ENCODE measurements around the gene OR1Q1. TPM values are rescaled to one million over a fixed set of nuclear protein-coding genes. Genes with fewer than 3 reads are reported as not detected.
A peak's percentile ranks its signal among the peaks of the same experiment; 100 is the strongest.

Gene OR1Q1
- total and polyA plus RNA-seq, 9 of the 15 experiments (the other 6 are each of a cell fraction or from before 2014, with no cell fraction given) = not detected

DNA sequence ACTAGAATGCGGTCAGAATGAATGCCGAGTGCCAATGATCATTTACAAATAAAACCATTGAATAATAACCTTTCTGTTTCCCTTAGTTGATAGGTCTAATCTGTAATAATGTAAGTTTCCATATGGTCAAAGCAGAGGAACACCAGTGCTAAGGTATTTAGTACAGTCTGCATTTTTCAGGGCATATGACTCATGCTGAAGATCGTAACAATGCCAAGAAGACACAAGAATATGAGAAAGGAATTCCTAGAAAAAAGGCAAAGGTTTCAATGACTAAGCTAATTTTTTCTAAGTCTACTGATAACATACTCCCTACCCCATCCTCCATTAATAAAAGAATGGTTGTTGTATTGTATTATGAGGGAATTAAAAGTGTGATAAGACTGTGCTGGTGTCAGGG is 34.2 kb upstream of the OR1Q1 start (continued):
- TF ChIP-seq NR1H2 (CRISPR knock-in tag; IDR thresholded peaks at IDR 0.05) (no peak), SREBF1 (IDR thresholded peaks at IDR 0.05; ENCODE audit: borderline replicate concordance, low read depth, low read length) (no peak), ZNF146 (CRISPR knock-in tag; IDR thresholded peaks at IDR 0.05; ENCODE audit: unreplicated experiment) (no peak), NRF1 (conservative IDR thresholded peaks at IDR 0.05 in 1 of 2, IDR thresholded peaks at IDR 0.05 in 1 of 2) (no peak), SMARCA4 (IDR thresholded peaks at IDR 0.05) (peak; percentile 88), CCNT2 (IDR thresholded peaks at IDR 0.05; ENCODE audit: borderline replicate concordance, extremely low read depth, insufficient read length, low read depth, low read length) (no peak), NFIC (IDR thresholded peaks at IDR 0.05) (peak; percentile 43; the same call in 1 of the 2 replicates), ZNF316 (IDR thresholded peaks at IDR 0.05) (peak; percentile 96), XRCC4 (IDR thresholded peaks at IDR 0.05; ENCODE audit: extremely low read depth, insufficient read depth, insufficient read length) (no peak), FOXA1 (IDR thresholded peaks at IDR 0.05; ENCODE audit: borderline replicate concordance) (no peak), ZNF3 (CRISPR knock-in tag; IDR thresholded peaks at IDR 0.05) (no peak), ZNF766 (CRISPR knock-in tag; conservative IDR thresholded peaks at IDR 0.05) (no peak), ZNF644 (tag; IDR thresholded peaks at IDR 0.05; ENCODE audit: low read depth) (no peak), HMG20B (CRISPR knock-in tag; IDR thresholded peaks at IDR 0.05) (no peak)
- TF ChIP-seq, protein P1, sequence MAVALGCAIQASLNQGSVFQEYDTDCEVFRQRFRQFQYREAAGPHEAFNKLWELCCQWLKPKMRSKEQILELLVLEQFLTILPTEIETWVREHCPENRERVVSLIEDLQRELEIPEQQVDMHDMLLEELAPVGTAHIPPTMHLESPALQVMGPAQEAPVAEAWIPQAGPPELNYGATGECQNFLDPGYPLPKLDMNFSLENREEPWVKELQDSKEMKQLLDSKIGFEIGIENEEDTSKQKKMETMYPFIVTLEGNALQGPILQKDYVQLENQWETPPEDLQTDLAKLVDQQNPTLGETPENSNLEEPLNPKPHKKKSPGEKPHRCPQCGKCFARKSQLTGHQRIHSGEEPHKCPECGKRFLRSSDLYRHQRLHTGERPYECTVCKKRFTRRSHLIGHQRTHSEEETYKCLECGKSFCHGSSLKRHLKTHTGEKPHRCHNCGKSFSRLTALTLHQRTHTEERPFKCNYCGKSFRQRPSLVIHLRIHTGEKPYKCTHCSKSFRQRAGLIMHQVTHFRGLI (CRISPR knock-in tag; IDR thresholded peaks at IDR 0.05) = no peak
- TF ChIP-seq, protein P2, sequence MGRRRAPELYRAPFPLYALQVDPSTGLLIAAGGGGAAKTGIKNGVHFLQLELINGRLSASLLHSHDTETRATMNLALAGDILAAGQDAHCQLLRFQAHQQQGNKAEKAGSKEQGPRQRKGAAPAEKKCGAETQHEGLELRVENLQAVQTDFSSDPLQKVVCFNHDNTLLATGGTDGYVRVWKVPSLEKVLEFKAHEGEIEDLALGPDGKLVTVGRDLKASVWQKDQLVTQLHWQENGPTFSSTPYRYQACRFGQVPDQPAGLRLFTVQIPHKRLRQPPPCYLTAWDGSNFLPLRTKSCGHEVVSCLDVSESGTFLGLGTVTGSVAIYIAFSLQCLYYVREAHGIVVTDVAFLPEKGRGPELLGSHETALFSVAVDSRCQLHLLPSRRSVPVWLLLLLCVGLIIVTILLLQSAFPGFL (CRISPR knock-in tag; IDR thresholded peaks at IDR 0.05) = no peak
- TF ChIP-seq, protein P3, sequence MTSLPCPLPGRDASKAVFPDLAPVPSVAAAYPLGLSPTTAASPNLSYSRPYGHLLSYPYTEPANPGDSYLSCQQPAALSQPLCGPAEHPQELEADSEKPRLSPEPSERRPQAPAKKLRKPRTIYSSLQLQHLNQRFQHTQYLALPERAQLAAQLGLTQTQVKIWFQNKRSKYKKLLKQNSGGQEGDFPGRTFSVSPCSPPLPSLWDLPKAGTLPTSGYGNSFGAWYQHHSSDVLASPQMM (CRISPR knock-in tag; IDR thresholded peaks at IDR 0.05) = no peak
- TF ChIP-seq, protein P4, sequence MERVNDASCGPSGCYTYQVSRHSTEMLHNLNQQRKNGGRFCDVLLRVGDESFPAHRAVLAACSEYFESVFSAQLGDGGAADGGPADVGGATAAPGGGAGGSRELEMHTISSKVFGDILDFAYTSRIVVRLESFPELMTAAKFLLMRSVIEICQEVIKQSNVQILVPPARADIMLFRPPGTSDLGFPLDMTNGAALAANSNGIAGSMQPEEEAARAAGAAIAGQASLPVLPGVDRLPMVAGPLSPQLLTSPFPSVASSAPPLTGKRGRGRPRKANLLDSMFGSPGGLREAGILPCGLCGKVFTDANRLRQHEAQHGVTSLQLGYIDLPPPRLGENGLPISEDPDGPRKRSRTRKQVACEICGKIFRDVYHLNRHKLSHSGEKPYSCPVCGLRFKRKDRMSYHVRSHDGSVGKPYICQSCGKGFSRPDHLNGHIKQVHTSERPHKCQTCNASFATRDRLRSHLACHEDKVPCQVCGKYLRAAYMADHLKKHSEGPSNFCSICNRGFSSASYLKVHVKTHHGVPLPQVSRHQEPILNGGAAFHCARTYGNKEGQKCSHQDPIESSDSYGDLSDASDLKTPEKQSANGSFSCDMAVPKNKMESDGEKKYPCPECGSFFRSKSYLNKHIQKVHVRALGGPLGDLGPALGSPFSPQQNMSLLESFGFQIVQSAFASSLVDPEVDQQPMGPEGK (CRISPR knock-in tag; IDR thresholded peaks at IDR 0.05; ENCODE audit: borderline replicate concordance) = no peak
- TF ChIP-seq, protein P5, sequence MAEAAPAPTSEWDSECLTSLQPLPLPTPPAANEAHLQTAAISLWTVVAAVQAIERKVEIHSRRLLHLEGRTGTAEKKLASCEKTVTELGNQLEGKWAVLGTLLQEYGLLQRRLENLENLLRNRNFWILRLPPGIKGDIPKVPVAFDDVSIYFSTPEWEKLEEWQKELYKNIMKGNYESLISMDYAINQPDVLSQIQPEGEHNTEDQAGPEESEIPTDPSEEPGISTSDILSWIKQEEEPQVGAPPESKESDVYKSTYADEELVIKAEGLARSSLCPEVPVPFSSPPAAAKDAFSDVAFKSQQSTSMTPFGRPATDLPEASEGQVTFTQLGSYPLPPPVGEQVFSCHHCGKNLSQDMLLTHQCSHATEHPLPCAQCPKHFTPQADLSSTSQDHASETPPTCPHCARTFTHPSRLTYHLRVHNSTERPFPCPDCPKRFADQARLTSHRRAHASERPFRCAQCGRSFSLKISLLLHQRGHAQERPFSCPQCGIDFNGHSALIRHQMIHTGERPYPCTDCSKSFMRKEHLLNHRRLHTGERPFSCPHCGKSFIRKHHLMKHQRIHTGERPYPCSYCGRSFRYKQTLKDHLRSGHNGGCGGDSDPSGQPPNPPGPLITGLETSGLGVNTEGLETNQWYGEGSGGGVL (CRISPR knock-in tag; IDR thresholded peaks at IDR 0.05) = no peak
- TF ChIP-seq, protein P6, sequence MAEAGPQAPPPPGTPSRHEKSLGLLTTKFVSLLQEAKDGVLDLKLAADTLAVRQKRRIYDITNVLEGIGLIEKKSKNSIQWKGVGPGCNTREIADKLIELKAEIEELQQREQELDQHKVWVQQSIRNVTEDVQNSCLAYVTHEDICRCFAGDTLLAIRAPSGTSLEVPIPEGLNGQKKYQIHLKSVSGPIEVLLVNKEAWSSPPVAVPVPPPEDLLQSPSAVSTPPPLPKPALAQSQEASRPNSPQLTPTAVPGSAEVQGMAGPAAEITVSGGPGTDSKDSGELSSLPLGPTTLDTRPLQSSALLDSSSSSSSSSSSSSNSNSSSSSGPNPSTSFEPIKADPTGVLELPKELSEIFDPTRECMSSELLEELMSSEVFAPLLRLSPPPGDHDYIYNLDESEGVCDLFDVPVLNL (CRISPR knock-in tag; IDR thresholded peaks at IDR 0.05; ENCODE audit: low read depth) = no peak
- TF ChIP-seq, protein P7, sequence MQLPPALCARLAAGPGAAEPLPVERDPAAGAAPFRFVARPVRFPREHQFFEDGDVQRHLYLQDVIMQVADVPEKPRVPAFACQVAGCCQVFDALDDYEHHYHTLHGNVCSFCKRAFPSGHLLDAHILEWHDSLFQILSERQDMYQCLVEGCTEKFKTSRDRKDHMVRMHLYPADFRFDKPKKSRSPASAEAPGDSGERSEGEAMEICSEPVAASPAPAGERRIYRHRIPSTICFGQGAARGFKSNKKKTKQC (CRISPR knock-in tag; IDR thresholded peaks at IDR 0.05) = no peak
